Activated T-helper 1 cell treated with anti-CD3 and anti-CD28 coated beads, Interleukin-12 subunit alpha, Interleukin-12 subunit beta, Interleukin-2, Interleukin-4 antibody, amounts not matched to agents 30 ng/mL and 10 ng/mL and 1 ng/mL, durations not matched to agents 14 hours and 24 hours and 36 hours (primary cell): ENCODE measurements around the gene MNT. TPM values are rescaled to one million over a fixed set of nuclear protein-coding genes. Genes with fewer than 3 reads are reported as not detected.
A peak's percentile ranks its signal among the peaks of the same experiment; 100 is the strongest.

Source experiments
- DNase-seq: peaks from one replicate; pipeline ENCODE4 v3.0.0; 2021; ENCODE audit warnings: low spot score
- H3K27ac Mint-ChIP-seq: one replicate; pipeline ENCODE4 v1.8.0; 2021; ENCODE audit warnings: mild to moderate bottlenecking, mixed read lengths
- H3K27me3 Mint-ChIP-seq: one replicate; pipeline ENCODE4 v1.8.0; 2022; ENCODE audit warnings: mild to moderate bottlenecking, moderate library complexity, mixed read lengths; ENCODE audit not compliant: insufficient read depth
- H3K36me3 Mint-ChIP-seq: one replicate; pipeline ENCODE4 v1.8.0; 2021; ENCODE audit warnings: low read depth, mixed read lengths
- H3K4me1 Mint-ChIP-seq: one replicate; pipeline ENCODE4 v1.8.0; 2021; ENCODE audit warnings: low read depth, mixed read lengths
- H3K4me3 Mint-ChIP-seq: one replicate; pipeline ENCODE4 v1.8.0; 2021; ENCODE audit warnings: mild to moderate bottlenecking, moderate library complexity, mixed read lengths
- H3K9me3 Mint-ChIP-seq: one replicate; pipeline ENCODE4 v1.8.0; 2021; ENCODE audit warnings: mixed read lengths
- intact Hi-C: fragments of 100-400 bp; cut with micrococcal nuclease; formaldehyde crosslinking; loops from one replicate; pipeline ENCODE4 v1.15.1; 2024
- total RNA-seq: library from RNA; stranded (reverse); gene quantifications from 2 replicates; pipeline ENCODE4 v1.2.3, GENCODE V29; 2022

The MNT gene
- total RNA-seq, 1 donor from 2014 or later: 31.5 TPM

DNA sequence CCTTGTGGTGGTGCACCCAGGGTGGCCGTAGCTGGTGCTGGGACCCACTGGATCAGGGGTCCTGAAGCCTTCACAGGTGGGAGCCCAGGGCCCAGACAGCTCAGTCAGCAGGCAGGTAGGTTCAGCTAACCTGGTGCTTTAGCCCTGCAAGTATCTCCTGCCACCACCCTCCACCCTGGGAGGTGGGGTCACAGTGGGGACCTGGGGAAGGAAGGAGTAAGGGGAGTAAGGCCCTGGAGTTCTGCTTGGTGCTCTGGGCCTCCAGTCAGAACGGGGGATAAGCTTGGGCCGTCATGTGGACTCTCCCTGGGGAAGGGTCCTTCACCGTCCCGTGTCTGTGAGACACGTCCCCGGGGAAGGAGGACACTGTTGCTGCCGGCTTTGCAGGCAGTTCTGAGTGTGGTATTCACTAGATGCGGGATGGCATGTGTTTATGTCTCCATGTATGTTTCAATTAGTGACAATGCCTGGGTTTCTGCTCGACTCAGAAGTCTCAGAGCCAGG is 42.9 kb downstream of the MNT start:
- Mint-ChIP-seq H3K27me3 (no peaks in the 10 kb centered on the region), H3K4me3 (no peak overlapping the region), H3K27ac (no peak overlapping the region), H3K4me1 (peaks cover 17% of the 10 kb centered on the region), H3K36me3 (peaks cover 1% of the 10 kb centered on the region), H3K9me3 (no peaks in the 10 kb centered on the region)
- no peak for DNase-seq
- intact Hi-C loops: loop anchor here (10.0 kb wide), 1 partner anchor 453 kb away; no protein-coding TSS in a partner anchor

DNA sequence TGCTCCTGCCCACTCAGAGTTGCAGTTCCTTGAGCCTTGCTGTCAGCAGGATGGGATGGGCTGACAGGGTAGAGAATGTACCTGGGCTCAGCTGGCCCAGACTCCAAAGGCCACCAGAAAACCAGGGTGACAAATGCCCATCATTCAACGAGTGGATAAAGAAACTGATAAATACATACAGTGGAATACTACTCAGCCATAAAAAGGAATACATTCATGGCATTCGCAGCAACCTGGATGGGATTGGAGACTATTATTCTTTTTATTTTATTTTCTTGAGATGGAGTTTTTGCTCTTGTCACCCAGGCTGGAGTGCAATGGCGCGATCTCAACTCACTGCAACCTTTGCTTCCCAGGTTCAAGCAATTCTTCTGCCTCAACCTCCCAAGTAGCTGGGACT is 43.6 kb downstream of the MNT start:
- no peak overlapping the region for H3K4me3 Mint-ChIP-seq
- peaks cover 19% of the 10 kb centered on the region for H3K4me1 Mint-ChIP-seq
- DNase-seq: no peak
- no peak overlapping the region for H3K27ac Mint-ChIP-seq
- no peaks in the 10 kb centered on the region for H3K9me3 Mint-ChIP-seq
- H3K36me3 Mint-ChIP-seq: peaks cover 1% of the 10 kb centered on the region
- intact Hi-C loops: loop anchor here (10.0 kb wide), 1 partner anchor 452 kb away; no protein-coding TSS in a partner anchor
- H3K27me3 Mint-ChIP-seq: no peaks in the 10 kb centered on the region

- intact Hi-C loops: loop anchor here (5.0 to 10.0 kb wide), 2 partner anchors 302 to 450 kb away; no protein-coding TSS in a partner anchor
- Mint-ChIP-seq H3K27me3 (peaks cover 2% of the 10 kb centered on the region), H3K4me1 (peaks cover 19% of the 10 kb centered on the region), H3K4me3 (no peak overlapping the region), H3K27ac (no peak overlapping the region), H3K9me3 (no peaks in the 10 kb centered on the region), H3K36me3 (peaks cover 1% of the 10 kb centered on the region)
- no peak for DNase-seq
These were observed 46.5 kb downstream of the MNT start for GRCh38 chr17:2354311-2354710.

- Mint-ChIP-seq H3K4me1 (peaks cover 19% of the 10 kb centered on the region), H3K27me3 (peaks cover 2% of the 10 kb centered on the region), H3K27ac (no peak overlapping the region), H3K4me3 (no peak overlapping the region), H3K9me3 (no peaks in the 10 kb centered on the region), H3K36me3 (no peaks in the 10 kb centered on the region)
- DNase-seq: no peak
- intact Hi-C loops: loop anchor here (5.0 to 10.0 kb wide), 2 partner anchors 299 to 446 kb away; no protein-coding TSS in a partner anchor
These were observed 49.6 kb downstream of the MNT start for GRCh38 chr17:2351269-2351668.

GRCh38 chr17:2347805-2348685 is 52.8 kb downstream of the MNT start:
- H3K4me3 Mint-ChIP-seq: no peak overlapping the region
- H3K27ac Mint-ChIP-seq: no peak overlapping the region
- H3K9me3 Mint-ChIP-seq: no peaks in the 10 kb centered on the region
- peaks cover 2% of the 10 kb centered on the region for H3K27me3 Mint-ChIP-seq
- intact Hi-C loops: no loop called here
- no peak for DNase-seq
- H3K36me3 Mint-ChIP-seq: peaks cover 5% of the 10 kb centered on the region
- peaks cover 3% of the 10 kb centered on the region for H3K4me1 Mint-ChIP-seq

DNA sequence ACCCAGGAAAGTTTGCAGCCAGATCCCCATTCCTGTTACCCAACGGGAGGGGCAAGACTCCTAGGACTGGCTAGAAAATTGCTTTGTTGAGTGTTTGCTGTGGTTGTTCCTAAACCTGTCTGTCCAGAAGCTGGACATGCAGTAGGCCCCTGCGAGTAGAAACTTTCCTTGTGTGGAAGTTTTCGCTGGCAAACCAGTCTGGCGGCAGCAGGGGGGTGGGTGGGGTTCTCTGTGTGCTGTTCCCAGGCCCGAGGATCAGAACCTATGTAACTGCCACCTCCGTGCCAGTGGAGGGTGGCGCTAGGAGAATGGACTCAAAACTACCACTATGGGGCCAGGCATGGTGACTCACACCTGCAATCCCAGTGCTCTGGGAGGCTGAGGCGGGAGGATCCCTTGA is 54.4 kb downstream of the MNT start:
- Mint-ChIP-seq H3K4me3 (no peak overlapping the region), H3K9me3 (no peaks in the 10 kb centered on the region), H3K4me1 (no peaks in the 10 kb centered on the region), H3K27me3 (peaks cover 2% of the 10 kb centered on the region), H3K36me3 (peaks cover 7% of the 10 kb centered on the region), H3K27ac (no peak overlapping the region)
- intact Hi-C loops: no loop called here
- DNase-seq: no peak

GRCh38 chr17:2344528-2344927 is 56.3 kb downstream of the MNT start:
- Mint-ChIP-seq H3K9me3 (no peaks in the 10 kb centered on the region), H3K36me3 (peaks cover 9% of the 10 kb centered on the region), H3K4me3 (no peak overlapping the region), H3K4me1 (no peaks in the 10 kb centered on the region), H3K27ac (no peak overlapping the region), H3K27me3 (no peaks in the 10 kb centered on the region)
- intact Hi-C loops: no loop called here
- no peak for DNase-seq

DNA sequence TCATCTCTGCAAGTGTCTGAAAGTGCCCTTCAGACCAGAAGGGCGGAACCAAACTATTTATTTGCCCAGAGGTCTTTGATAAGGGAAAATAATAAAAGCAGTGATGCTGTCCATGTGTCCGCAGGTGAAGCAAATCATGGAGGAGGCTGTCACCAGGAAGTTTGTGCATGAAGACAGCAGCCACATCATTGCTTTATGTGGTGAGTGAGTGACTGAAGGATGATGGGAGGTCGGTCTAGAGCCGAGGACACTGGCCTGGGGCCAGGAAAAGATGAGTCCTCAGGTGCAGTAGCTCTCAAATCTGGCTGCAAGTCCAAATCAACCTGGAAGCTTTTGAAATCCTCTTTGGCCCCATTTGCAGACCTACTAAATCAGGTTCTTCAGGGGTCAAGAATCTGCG is 57.4 kb downstream of the MNT start:
- H3K36me3 Mint-ChIP-seq: peaks cover 9% of the 10 kb centered on the region
- no peak for DNase-seq
- intact Hi-C loops: no loop called here

DNA sequence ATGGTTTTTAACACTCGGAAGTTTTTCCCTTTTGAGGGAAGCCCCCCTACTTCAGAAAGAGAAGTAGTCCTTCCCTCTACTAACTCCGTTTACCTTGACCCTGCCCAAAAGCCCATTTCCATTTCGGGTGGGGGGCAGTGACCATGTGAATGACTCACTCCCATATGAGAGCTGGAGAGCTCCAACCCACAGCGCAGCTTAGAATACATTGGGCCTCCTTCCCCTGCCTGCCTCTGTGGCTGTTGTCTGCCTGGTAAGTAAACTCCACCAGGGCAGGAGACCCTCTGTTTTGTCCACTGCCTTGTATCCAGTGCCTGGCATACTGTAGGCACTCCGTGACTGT is 62.6 kb downstream of the MNT start:
- DNase-seq: no peak
- H3K27ac Mint-ChIP-seq: peak overlapping the region; percentile 68

More for the DNA sequence above, 57.4 kb downstream of the MNT start:
- Mint-ChIP-seq H3K4me3 (no peak overlapping the region), H3K4me1 (peaks cover 2% of the 10 kb centered on the region), H3K27ac (no peak overlapping the region), H3K9me3 (no peaks in the 10 kb centered on the region), H3K27me3 (no peaks in the 10 kb centered on the region)

DNA sequence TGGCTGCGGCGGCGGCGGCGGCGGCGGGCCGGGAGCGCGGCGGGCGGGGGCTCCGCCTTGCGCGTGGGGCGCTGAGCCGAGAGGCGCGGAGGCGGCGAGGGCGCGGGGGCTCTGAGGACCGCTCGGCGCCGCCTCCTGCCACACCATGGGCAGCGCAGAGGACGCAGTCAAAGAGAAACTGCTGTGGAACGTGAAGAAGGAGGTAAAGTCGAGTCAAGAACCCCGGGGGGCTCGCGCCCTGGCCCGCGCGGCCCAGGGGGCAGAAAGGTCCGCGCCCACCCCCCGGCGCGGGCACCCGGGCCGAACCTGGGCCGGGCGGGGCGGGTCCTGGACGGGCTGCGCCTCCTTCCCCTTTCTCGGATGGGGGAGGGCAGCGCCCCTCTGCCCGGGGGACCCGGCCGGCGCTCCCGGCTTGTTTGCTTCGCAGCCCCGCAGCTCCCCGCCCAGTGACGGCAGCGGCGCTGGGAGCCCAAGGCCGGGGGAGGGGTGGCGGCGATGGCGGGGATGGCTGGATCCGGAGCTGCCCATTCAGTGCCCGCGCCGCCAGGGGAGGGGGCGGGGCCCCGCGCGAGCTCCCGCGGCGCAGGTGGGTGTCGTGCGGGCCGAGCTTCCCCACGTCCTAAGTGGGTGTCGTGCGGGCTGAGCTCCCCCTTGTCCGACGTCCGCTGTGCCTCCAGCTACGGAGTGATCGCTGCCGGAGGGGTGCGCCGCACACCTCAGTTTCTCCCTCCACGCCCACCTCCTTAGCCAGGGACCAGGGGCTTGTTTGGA is 63.1 kb downstream of the MNT start:
- H3K9me3 Mint-ChIP-seq: no peaks in the 10 kb centered on the region
- H3K36me3 Mint-ChIP-seq: peaks cover 7% of the 10 kb centered on the region
- intact Hi-C loops: loop anchor here (2.0 to 10.0 kb wide), 6 partner anchors 55 to 973 kb away; partner anchors contain the start of genes METTL16 and PAFAH1B1
- H3K27ac Mint-ChIP-seq: peak overlapping the region; percentile 68
- peak overlapping the region; percentile 87 for H3K4me3 Mint-ChIP-seq
- peak; percentile 51 for DNase-seq
- peaks cover 5% of the 10 kb centered on the region for H3K4me1 Mint-ChIP-seq
- H3K27me3 Mint-ChIP-seq: no peaks in the 10 kb centered on the region

More for the DNA sequence above, 62.6 kb downstream of the MNT start:
- Mint-ChIP-seq H3K4me3 (peak overlapping the region; percentile 87), H3K4me1 (peaks cover 5% of the 10 kb centered on the region), H3K9me3 (no peaks in the 10 kb centered on the region), H3K27me3 (no peaks in the 10 kb centered on the region), H3K36me3 (peaks cover 7% of the 10 kb centered on the region)
- intact Hi-C loops: loop anchor here (5.0 to 10.0 kb wide), 3 partner anchors 79 to 973 kb away; partner anchors contain the start of gene PAFAH1B1

DNA sequence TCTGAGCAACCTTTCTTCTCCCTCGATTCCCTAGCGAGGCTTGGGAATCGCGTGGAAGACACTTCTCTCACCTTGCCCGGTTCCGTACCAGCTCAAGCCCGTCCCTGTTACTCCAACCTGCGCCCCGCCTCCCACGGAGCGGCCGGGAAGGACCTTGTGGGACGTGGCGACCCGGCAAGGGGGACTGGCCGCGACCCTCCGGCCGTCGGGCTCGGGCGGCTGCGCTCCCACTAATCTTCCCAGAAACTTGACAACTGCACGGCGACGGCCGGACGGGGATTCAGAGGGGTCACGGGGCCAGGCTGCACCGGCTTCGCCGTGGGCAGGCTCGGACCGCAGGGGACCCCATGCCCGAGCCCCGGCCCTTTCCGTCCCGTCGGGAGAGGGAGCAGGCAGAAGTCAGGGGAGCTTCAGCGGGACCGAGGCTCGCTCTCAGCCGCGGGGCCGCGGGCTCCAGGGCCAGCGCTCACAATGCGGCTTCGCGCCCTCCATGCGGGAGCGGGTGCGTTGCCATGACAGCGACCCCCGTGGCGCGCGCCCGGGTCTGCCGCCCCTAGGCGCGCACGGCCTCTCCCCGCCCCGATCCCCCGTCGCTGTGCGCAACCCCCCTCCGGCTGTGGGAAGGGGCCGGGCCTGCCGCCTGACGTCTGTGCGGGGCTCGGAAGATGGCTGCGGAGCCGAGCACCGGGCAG is 63.9 kb downstream of the MNT start, which contains the start of gene SGSM2:
Gene SGSM2, plus strand, starts transcription at position 650 of the 692 bp plus-strand sequence. CDS start 188 bp downstream, outside the sequence.
- no peaks in the 10 kb centered on the region for H3K27me3 Mint-ChIP-seq
- intact Hi-C loops: loop anchor here (1.0 to 10.0 kb wide), 12 partner anchors 16 to 972 kb away; partner anchors contain the start of genes METTL16, MNT, PAFAH1B1 and PRPF8
- peak within 1 kb of the TSS; percentile 87 for H3K4me3 Mint-ChIP-seq
- peaks cover 5% of the 10 kb centered on the region for H3K4me1 Mint-ChIP-seq
- H3K36me3 Mint-ChIP-seq: peaks cover 7% of the 10 kb centered on the region
- no peaks in the 10 kb centered on the region for H3K9me3 Mint-ChIP-seq
- H3K27ac Mint-ChIP-seq: peak within 1 kb of the TSS; percentile 94
- DNase-seq: peak; percentile 57
